ENCODE data around the gene ZNF320.
"Not testable (repeated sequence)": the region's sequence is repeated elsewhere in the genome, so short reads cannot be mapped to it uniquely, and the experiment has no call there.

The ZNF320 gene

DNA sequence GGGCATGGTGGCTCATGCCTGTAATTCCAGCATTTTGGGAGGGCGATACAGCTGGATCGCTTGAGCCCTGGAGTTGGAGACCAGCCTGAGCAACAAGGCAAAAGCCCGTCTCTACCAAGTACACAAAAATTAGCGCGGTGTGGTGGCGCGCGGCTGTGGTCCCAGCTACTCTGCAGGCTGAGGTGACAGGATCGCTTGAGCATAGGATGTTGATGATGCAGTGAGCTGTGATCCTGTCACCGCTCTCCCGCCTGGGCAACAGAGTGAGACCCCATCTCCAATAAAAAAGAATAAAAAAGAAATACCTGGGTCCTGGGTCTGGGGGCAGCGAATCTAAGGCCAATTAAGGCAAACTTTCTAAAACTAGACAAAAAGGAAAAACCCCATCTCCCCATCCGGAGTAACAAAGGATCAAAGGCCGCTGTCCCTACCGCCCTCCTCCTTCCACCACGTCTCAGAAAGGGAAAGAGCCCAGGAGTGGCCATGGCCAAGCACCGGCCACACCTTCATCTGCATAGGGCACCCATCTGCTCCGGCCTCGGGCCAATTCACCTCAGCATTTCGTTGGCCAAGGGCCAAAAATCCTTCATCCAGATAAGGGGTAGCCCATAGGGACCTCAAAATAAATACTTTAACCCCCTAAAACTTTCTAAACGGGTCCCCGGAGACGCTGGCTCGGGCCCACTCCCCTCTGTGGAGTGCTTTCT, 851 bp downstream of the ZNF320 start:
- H3K27ac ChIP-seq: peak overlapping the region; percentile 99
- TF ChIP-seq, protein P1, sequence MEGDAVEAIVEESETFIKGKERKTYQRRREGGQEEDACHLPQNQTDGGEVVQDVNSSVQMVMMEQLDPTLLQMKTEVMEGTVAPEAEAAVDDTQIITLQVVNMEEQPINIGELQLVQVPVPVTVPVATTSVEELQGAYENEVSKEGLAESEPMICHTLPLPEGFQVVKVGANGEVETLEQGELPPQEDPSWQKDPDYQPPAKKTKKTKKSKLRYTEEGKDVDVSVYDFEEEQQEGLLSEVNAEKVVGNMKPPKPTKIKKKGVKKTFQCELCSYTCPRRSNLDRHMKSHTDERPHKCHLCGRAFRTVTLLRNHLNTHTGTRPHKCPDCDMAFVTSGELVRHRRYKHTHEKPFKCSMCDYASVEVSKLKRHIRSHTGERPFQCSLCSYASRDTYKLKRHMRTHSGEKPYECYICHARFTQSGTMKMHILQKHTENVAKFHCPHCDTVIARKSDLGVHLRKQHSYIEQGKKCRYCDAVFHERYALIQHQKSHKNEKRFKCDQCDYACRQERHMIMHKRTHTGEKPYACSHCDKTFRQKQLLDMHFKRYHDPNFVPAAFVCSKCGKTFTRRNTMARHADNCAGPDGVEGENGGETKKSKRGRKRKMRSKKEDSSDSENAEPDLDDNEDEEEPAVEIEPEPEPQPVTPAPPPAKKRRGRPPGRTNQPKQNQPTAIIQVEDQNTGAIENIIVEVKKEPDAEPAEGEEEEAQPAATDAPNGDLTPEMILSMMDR (conservative IDR thresholded peaks at IDR 0.05): no peak

DNA sequence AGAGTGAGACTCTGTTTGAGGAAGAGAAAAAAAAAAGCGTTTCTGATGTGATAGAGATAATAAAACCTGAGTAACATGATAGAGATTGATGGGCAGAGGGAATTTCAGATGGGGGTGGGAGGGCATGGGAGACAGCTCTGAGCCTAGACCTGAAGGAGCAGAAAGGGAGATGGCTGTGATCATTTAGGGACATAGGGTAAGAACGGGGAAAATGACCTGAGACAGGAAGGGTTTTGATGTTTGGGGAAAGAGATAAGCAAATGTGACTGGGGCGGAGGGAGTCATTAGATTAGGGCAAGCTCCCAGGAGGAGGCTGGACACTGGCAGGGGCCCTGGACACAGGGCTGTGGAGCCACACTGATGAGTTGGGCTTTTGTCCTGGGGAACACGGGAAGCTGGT, 6.1 kb downstream of the ZNF320 start:
- TF ChIP-seq, protein P1 (conservative IDR thresholded peaks at IDR 0.05): no peak
- peak overlapping the region; percentile 94 for H3K27ac ChIP-seq

DNA sequence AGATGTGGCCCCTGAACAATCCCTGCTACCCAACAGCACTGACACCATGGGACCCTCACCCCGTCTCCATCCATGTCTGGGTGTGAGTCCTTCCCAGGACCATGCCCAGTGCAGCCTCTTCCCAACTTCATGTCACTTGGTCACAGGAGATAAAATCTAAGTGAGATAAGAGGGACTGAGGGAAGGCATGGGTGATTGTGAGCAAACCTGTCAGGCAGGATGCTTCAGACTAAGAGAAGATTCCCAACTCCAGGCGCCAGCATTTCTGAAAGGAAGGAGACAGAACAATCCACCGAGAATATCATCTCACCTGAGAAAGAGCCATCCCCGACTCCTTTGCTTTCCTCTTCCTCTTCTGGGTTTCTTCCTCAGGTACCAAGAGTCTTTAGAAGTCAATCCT, 7.5 kb downstream of the ZNF320 start:
- TF ChIP-seq, protein P1 (conservative IDR thresholded peaks at IDR 0.05): no peak
- peak overlapping the region; percentile 94 for H3K27ac ChIP-seq

DNA sequence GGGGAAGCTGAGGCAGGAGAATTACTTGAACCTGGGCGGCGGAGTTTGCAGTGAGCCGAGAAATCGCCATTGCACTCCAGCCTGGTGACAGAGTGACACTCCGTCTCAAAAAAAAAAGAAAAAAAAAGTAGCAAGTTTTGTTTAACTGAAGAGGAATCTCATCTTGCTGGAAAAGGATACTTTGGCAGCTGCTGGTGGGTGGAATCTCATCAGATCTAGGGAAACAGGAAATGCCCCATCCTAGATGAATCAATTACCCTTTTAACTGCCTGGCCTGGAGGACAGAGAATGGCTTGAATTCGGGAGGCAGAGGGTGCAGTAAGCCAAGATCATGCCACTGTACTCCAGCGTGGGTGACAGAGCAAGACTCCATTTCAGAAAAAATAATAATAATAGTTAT, 8.4 kb downstream of the ZNF320 start:
- peak overlapping the region; percentile 94 for H3K27ac ChIP-seq
- TF ChIP-seq, protein P1 (conservative IDR thresholded peaks at IDR 0.05): no peak

DNA sequence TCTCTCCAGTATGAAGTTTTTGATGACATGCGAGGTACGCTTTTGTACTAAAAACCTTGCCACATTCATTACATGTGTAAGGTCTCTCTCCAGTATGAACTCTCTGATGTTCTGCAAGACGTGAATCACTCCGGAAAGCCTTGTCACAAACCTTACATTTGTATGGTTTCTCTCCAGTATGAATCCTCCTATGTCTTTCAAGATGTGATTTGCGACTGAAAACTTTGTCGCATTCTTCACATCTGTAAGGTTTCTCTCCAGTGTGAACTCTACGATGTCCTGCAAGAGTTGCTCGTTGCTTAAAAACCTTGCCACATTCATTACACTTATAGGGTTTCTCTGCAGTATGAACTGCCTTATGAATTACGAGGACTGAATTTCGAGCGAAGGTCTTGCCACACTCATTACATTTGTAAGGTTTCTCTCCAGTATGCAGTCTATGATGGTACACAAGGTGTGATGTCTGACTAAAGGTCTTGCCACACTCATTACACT, 16.5 kb downstream of the ZNF320 start:
- no peak overlapping the region for H3K27ac ChIP-seq
- TF ChIP-seq, protein P1 (conservative IDR thresholded peaks at IDR 0.05): no peak

DNA sequence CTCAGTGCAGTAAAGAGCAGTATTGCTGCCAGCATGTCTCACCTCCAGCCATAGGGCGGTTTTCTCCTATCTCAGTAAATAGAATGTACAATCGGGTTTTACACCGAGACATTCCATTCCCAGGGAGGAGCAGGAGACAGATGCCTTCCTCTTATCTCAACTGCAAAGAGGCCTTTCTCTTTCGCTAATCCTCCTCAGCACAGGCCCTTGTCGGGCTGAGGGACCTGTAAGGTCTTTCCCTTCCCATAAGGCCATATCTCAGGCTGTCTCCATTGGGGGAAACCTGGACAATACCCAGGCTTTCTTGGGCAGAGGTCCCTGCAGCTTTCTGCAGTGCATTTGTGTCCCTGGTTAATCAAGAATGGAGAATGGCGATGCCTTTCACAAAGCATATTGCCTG, 24.4 kb downstream of the ZNF320 start:
- peak overlapping the region; percentile 65 for H3K27ac ChIP-seq

DNA sequence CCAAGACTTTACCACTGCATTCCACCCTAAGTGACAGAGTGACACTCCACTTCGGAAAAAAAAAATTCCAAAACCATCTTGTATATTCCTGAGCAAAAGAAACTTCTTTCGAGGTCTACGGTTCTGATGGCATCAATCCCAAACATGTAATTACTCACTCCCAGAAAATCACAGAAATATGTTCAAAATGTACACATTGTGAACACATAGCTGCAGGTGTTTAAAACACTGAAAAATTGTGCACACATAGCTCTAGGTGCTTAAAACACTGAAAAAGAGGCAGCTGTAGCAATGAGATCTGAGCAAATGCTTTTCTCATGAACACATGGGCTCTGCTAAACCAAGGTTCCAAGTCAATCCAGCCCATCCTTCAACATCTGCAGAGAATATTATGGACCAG, 26.0 kb downstream of the ZNF320 start:
- H3K27ac ChIP-seq: no peak overlapping the region
- TF ChIP-seq, protein P1 (conservative IDR thresholded peaks at IDR 0.05): no peak

DNA sequence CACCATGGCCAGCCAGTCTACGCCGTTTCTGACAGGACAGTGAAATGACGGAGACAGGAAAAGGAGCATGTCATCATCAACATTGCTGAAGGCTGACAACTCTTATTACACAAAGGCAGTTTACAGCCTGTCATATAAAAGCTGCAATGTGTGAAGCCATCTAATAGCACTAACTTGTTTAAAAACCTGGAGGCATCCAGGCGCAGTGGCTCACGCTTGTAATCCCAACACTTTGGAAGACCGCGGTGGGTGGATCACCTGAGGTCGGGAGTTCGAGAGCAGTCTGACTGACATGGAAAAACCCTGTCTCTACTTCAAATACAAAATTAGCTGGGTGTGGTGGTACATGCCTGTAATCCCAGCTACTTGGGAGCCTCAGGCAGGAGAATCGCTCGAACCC, 29.4 kb downstream of the ZNF320 start:
- not testable (repeated sequence) for H3K27ac ChIP-seq

Data from VCaP (cell line).